Hematopoietic multipotent progenitor cell treated with erythropoietin and hydrocortisone succinate and interleukin-3 and kit ligand, for 8 days (in vitro differentiated cells): ENCODE data around the gene FAM161A.
"Not testable (repeated sequence)": the region's sequence is repeated elsewhere in the genome, so short reads cannot be mapped to it uniquely, and the experiment has no call there.

ENCODE experiments used
- DNase-seq: peaks from one replicate; pipeline ENCODE4 v3.0.0-alpha.2; 2015

FAM161A gene

GRCh38 chr2:61841286-61841685, 12.6 kb downstream of the FAM161A start:
- DNase-seq, result no peak

GRCh38 chr2:61834893-61835292, 19.0 kb downstream of the FAM161A start:
- DNase-seq, result no peak

DNA sequence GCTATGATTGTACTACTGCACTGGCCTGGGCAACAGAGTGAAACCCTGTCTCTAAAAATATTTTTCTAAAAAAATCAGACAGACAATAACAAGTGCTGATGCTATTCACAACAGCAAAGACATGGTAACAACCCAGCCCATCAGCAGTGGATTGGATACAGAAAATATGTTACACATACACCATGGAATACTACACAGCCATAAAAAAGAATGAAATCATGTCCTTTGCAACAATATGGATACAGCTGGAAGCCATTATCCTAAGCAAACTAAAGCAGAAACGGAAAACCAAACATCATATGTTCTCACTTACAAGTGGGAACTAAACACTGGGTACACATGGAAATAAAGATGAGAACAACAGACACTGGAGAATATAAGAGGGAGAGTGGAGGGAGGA, 19.9 kb downstream of the FAM161A start:
- DNase-seq, result no peak

- no peak for DNase-seq
Measured at GRCh38 chr2:61832183-61832841, 21.5 kb downstream of the FAM161A start.

GRCh38 chr2:61822255-61822654, 31.6 kb downstream of the FAM161A start:
- no peak for DNase-seq

GRCh38 chr2:61816480-61817355, 37.1 kb downstream of the FAM161A start:
- no peak for DNase-seq

DNA sequence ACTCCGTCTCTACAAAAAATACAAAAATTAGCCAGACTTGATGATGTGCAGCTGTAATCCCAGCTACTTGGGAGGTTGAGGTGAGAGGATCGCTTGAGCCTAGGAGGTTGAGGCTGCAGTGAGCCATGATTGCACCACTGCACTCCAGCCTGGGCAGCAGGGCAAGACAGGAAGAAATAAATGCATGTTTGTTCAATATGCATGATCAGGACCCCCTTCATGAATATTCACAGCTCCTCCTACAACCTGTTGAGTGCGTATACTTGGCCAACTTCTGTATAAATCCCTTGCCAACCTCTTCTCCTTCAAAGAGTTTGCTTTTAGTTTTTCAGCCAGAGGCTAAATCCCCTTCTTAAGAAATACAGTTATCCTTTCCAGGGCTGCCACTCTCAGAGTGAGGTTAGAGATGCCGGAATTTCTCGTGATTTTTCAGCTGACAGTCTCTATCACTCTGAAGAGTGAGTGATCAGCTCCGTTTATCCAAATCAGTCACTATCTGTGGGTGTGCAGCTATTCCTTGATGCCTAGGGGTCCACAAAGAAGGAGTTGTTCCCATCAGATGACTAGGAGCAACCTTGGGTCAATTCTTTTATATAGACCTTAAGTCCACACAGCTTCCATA, 39.2 kb downstream of the FAM161A start:
- DNase-seq, result no peak

DNA sequence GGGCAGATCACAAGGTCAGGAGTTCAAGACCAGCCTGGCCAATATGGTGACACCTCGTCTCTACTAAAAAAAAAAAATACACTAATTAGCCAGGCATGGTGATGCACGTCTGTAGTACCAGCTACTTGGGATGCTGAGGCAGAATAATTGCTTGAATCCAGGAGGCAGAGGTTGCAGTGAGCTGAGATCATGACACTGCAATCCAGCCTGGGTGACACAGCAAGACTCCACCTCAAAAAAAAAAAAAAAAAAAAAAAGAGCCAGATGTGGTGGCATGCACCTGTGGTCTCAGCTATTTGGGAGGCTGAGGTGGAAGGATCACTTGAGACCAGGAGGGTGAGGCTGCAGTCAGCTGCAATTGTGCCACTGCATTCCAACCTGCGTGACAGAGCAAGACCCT, 40.5 kb downstream of the FAM161A start:
- DNase-seq, result not testable (repeated sequence)

GRCh38 chr2:61811821-61812220, 42.0 kb downstream of the FAM161A start:
- DNase-seq, result no peak

GRCh38 chr2:61810203-61810602, 43.7 kb downstream of the FAM161A start:
- DNase-seq, result not testable (repeated sequence)

DNA sequence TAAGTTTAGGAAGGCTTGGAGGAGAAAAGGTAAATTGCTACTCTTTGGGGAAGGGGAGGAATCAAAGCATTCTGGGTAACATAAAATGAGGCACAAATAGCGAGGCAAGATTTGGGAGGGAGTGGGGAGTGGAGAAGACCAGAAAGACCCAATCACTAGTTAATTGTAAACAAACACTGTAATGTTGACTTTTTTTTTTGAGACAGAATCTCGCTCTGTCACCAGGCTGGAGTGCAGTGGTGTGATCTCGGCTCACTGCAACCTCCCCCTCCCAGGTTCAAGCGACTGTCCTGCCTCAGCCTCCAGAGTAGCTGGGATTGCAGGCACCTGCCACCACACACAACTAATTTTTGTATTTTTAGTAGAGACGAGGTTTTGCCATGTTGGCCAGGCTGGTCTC, 45.2 kb downstream of the FAM161A start:
- DNase-seq, result not testable (repeated sequence)

- no peak for DNase-seq
Measured at GRCh38 chr2:61807036-61807757, 46.7 kb downstream of the FAM161A start.

GRCh38 chr2:61802548-61802947, 51.3 kb downstream of the FAM161A start:
- DNase-seq, result no peak

DNA sequence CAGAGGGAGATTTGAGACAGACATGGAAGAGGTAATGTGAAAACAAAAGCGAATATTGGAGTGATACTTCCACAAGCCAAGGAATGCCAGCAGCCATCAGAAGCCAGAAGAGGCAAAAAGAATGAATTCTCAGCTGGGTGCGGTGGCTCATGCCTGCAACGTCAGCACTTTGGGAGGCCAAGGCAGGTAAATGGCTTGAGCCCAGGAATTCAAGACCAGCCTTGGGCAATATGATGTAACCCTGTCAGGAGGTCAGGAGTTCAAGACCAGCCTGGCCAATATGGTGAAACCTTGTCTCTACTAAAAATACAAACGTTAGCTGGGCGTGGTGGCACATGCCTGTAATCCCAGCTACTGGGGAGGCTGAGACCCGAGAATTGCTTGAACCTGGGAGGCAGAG, 54.8 kb downstream of the FAM161A start:
- DNase-seq, result no peak

DNA sequence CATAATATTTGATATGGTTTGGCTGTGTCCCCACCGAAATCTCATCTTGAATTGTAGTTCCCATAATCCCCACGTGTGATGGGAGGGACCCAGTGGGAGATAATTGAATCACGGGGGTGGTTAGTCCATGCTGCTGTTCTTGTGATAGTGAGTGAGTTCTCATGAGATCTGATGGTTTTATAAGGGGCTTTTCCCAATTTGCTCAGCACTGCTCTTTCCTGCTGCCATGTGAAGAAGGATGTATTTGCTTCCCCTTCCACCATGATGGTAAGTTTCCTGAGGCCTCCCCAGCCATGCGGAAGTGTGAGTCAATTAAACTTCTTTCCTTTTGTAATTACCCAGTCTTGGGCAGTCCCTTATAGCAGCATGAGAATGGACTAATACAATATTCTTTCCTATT, 56.4 kb downstream of the FAM161A start:
- not testable (repeated sequence) for DNase-seq

- no peak for DNase-seq
Measured at GRCh38 chr2:61795408-61795807, 58.5 kb downstream of the FAM161A start.

DNA sequence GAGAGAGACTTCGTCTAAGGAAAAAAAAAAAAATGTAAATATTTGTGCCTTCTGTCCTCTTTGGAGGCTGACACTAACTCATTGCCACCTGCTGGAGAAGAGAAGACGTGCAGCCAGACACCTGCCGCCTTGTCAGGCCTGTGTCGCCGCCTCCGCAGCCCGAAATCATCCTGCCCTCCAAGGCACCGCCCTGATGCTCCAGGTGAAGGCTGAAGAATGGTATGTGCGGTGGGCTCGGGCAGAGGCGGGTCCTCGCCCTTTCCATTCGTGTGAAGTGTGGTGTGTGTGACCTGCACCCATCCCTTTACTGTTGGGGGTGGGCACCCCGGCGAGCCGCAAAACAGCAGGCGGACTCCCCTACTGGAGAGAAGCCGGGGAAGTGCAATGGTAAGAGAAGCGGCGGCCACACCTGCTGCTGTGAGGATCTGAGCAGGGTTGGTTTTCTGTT, 60.4 kb downstream of the FAM161A start:
- peak; percentile 79 for DNase-seq

GRCh38 chr2:61792355-61792890, 61.4 kb downstream of the FAM161A start:
- DNase-seq, result peak; percentile 76

DNA sequence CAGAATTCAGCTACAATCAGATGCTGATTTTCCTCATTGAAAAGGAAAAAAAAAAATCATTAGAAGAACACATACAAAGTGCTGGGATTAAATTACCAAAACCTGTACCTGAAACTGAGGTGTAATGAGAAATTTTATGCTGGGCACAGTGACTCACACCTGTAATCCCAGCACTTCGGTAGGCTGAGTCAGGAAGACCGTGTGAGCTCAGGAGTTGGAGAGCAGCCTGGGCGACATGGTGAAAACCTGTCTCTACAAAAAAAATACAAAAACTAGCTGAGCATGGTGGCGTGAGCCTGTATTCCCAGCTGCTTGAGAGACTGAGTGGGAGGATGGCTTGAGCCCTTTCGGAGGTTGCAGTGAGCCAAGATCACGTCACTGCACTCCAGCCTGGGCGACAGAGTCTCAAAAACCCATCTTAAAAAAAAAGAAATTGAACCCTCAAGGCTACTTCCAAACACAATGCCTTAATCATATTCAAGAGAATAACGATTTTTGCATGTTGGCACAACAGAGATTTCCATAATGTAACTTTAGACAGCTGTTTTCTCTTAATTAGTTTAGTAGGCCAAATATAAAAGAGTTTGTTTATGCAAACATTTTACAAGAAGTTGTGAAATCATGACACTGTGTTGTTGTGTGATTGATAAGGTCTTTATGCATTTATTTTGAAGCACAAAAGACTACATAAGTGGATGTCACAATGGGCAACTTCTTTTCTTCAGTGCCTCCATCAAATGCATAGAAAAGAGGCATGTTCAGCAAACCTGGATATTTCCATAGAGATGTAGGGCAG, 63.9 kb downstream of the FAM161A start:
- no peak for DNase-seq

- DNase-seq, result no peak
Measured at GRCh38 chr2:61787941-61788563, 65.8 kb downstream of the FAM161A start.

- no peak for DNase-seq
Measured at GRCh38 chr2:61786876-61787275, 67.0 kb downstream of the FAM161A start.
